NCI-H1694 treated with DMSO at 0.1 percent for 48 hours (cell line): ENCODE data around the gene COL23A1.
"Not testable (repeated sequence)": the region's sequence is repeated elsewhere in the genome, so short reads cannot be mapped to it uniquely, and the experiment has no call there.

Experiments used
- DNase-seq: peaks from one replicate; lab custom pipeline; 2025; lab: John Stamatoyannopoulos, UW

Gene COL23A1

GRCh38 chr5:178206166-178207101, 383.8 kb downstream of the COL23A1 start:
- DNase-seq = no peak

GRCh38 chr5:178205749-178206047, 384.5 kb downstream of the COL23A1 start:
- DNase-seq = no peak

DNA sequence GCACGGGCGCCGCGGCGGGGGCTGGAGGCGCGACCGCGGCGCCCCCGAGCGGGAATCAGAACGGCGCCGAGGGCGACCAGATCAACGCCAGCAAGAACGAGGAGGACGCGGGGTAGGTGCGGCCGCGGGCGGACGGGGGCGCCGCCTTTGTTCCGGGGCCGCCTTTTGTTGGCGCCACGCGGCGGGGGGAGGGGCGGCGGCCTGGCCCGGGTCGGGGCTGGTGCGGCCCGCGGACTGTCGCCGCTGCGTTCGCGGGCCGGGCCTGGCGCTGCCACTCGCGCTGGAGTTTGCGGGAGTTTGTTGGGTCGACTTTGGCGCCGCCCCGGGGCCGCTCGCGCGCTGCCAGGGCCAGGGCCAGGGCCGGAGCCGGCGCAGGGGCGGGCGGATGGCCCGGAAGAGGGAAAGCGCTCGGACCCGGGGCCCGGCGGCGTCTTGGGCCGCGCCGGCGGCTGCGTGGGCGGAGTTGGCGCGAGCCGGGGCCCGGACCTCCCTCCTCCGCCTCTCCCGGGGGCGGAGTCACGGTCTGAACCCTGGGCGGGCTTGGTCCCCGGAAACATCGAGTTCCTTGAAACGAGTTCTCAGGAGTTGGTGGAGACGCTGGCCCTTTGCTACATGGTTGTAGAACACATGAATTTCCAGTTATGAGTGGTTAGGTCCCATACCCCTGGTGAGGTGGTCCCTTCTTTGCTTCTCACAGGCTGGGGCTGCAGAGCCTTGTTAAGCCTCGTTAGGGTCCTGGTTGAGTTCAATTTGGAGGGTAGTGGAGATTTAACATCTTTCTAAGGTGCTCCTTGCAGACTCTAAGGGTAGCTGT, 385.1 kb downstream of the COL23A1 start:
- no peak for DNase-seq

GRCh38 chr5:178204182-178204934, 385.8 kb downstream of the COL23A1 start, which contains the start of gene HNRNPAB:
Gene HNRNPAB (plus strand): TSS chr5:178204533. CDS start chr5:178204838, 305 bp downstream.
- peak; percentile 88 for DNase-seq

- DNase-seq = peak; percentile 29
Measured at GRCh38 chr5:178203670-178204181, 386.5 kb downstream of the COL23A1 start.

DNA sequence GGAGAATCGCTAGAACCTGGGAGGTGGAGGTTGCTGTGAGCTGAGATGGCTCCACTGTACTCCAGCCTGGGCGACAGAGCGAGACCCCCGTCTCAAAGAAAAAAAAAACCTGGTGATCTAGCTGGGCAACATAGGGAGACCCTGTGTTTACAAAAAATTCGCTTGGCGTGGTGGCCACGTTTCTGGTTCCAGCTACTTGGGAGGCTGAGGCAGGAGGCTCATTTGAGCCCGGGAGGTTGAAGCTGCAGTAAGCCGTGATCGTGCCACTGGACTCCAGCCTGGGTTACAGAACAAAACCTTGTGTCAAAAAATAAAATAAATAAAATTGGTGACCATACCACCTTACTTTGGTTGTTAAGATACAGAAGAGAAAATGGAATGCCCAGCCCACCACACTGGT, 387.7 kb downstream of the COL23A1 start:
- no peak for DNase-seq

DNA sequence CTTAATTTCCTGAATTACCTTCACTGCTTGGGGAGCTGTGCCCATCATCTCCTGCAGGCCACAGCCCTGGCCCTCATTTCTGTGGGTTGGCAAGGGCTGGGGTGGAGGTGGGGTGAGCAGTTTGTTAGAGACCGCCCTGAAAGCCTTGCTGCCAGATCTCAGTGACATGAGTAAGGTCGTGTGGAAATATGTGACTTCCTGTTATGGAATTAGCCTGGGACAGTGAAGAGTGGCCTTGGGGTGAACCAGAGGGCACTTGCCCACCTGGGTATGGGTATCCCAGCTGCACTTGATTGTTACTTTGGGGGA, 388.3 kb downstream of the COL23A1 start:
- no peak for DNase-seq

DNA sequence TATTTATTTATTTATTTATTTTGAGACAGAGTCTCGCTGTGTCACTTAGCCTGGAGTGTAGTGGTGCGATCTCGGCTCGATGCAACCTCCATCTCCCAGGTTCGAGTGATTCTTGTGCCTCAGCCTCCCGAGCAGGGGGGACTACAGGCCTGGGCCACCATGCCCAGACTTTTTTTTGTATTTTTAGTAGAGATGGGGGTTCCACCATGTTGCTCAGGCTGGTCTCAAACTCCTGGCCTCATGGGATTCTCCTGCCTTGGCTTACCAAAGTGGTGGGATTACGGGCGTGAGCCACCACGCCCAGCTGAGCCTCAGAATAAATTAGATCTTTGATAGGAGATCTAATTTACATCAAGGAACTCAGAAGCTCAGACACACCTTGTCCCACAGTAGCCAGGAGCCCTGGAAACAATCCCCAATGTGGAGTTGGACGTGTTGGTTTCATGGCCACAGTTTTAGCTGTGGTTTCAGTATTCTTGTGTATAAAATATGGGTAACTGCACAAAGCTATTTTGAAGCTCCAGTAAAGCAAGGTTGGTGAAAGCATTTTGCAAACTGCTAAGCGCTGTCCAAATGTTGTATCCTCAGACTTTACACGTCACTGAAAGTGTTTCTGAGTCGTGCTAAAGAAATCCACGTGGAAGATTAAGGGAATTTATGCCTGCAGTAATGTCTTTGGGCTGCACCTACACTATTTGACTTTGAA, 388.8 kb downstream of the COL23A1 start:
- no peak for DNase-seq

DNA sequence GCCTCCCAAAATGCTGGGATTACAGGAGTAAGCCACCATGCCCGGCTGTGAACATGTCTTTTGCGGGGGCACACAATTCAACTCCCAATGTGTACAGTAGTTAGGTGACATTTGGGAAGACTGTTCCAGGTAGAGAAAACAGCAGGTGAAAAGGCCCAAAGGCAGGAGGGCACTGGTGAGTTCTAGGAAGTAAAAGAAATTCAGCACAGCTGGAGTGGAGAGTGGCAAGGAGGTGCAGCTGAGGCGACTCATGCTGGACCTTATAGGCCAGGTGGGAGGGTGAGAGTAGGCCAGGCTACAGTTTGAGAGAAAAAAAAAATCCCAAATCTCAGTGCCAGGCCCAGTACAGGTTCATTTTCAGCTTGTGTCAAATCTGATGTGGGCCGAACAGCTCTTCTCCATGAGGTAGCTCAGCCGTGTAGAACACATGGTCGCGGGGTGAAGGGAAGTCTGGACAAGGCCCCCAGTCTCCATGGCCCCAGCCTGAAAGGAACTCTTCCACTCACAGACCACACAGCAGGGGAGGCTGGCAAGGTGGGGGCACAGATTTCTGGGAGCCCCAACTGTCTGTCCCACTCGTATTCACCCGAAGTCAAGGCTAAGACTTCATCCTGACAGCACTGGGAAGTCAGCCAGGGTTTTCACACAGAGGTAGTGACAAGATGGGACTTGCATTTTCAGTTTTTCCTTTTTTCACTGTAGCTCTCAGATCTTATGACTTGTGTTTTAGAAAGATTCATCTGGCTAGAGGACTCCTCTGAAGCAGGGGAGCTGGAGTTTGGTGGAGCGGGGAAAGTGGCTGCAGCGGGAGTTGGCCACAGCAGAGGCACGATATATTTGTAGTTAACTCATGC, 390.4 kb downstream of the COL23A1 start:
- peak; percentile 36 for DNase-seq

- no peak for DNase-seq
Measured at GRCh38 chr5:178198706-178199105, 391.5 kb downstream of the COL23A1 start.

DNA sequence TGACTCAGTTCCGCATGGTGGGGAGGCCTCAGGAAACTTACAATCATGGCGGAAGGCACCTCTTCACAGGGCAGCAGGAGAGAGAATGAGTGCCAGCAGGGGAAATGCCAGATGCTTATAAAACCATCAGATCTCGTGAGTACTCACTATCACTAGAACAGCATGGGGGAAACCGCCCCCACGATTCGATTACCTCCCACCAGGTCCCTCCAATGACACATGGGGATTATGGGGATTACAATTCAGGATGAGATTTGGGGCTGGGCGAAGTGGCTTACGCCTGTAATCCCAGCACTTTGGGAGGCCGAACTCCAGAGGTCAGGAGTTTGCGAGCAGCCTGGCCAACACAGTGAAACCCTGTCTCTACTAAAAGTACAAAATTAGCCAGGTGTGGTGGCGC, 392.0 kb downstream of the COL23A1 start:
- not testable (repeated sequence) for DNase-seq

- DNase-seq = no peak
Measured at GRCh38 chr5:178196986-178197385, 393.2 kb downstream of the COL23A1 start.

GRCh38 chr5:178196281-178196812, 393.8 kb downstream of the COL23A1 start:
- DNase-seq = no peak

GRCh38 chr5:178194026-178194425, 396.2 kb downstream of the COL23A1 start:
- DNase-seq = no peak

GRCh38 chr5:178193251-178193809, 396.9 kb downstream of the COL23A1 start:
- DNase-seq = no peak

DNA sequence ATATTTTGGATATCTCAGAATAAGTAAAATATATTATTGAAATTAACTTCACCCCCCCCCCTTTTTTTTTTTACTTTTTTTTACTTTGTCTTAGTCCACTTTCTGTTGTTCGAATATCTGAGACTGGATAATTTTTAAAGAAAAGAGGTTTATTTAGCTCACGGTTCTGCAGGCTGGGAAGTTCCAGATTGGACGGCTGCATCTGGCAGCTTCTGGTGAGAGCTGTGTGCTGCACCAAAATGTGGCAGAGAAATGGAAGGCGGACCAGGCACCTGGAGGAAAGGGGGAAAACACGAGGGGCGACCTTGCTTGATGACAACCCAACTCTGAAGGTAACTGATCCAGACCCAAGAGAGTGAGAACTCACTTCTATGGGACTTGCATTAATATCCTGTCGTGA, 397.4 kb downstream of the COL23A1 start:
- DNase-seq = no peak

DNA sequence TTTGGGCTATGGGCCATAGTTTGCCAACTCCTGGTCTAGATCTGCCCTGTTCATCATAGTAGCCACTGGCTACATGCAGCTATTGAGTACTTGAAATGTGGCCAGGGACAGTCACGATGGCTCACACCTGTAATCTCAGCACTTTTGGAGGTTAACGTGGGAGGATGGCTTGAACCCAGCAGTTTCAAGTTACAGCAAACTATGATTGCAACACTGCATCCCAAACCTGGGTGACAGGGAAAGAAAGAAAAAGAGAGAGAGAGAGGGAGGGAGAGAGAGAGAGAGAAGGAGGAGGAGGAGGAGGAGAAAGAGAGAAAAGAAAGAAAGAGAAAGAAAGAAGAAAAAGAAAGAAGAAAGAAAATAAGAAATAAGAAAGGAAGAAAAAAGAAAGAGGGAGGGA, 397.9 kb downstream of the COL23A1 start:
- DNase-seq = no peak

DNA sequence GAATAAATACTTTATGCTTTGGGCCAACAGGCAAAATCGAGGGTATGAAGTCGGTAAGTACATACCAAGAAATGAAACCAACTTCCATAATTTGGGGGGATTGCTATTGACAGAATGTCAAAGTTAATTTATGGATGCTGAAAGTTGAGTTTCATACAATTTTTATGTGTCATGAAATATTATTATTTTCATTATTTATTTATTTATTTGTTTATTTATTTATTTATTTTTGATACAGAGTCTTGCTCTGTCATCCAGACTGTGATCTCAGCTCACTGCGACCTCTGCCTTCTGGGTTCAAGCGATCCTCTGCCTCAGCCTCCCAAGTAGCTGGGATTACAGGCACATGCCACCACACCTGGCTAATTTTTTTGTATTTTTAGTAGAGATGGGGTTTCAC, 398.5 kb downstream of the COL23A1 start:
- DNase-seq = no peak

DNA sequence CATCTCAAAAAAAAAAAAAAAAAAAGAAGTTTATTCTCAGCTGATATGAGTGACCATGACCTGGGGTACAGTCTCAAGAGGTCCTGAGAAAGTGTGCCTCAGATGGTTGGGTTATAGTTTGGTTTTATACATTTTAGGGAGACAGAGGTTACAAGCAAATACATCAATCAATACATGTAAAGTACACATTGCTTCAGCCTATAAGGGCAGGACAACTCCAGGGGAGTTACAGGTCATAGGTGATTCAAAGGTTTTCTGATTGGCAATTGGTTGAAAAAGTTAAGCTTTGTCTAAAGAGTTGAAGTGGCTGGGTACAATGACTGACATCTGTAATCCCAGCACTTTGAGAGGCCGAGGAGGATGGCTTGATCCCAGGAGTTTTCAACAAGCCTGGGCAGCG, 400.8 kb downstream of the COL23A1 start:
- DNase-seq = no peak
